ENCODE measurements around the gene ZBTB43. TPM values are rescaled to one million over a fixed set of nuclear protein-coding genes. Genes with fewer than 3 reads are reported as not detected.
"Not testable (repeated sequence)": the region's sequence is repeated elsewhere in the genome, so short reads cannot be mapped to it uniquely, and the experiment has no call there.

Gene ZBTB43
- total and polyA plus RNA-seq, 4 donors: 4.6 to 64.3 (median 14.5) TPM

- 43 to 46% methylated on average over 2 of the region's 2 CpGs for WGBS, 2 donors
- Histone ChIP-seq H3K36me3 (ENCODE audit: control insufficient read depth in 4 of 4, insufficient read depth in 4 of 4, low read length in 4 of 4) (peaks cover 0 to 9% (median 6%) of the 10 kb centered on the region in 4 donors), H3K27me3 (ENCODE audit: control insufficient read depth in 3 of 3, insufficient read depth in 3 of 3, low read length in 2 of 3) (peaks cover 0 to 2% (median 0%) of the 10 kb centered on the region in 3 donors), H3K9me3 (ENCODE audit: control insufficient read depth in 4 of 4, insufficient read depth in 3 of 4, low read length in 3 of 4) (no peaks in the 10 kb centered on the region), H3K27ac (ENCODE audit: low read depth in 1 of 2, low read length in 1 of 2) (peak overlapping the region in 1 of 2 donors; percentile 78), H3K4me3 (no peak overlapping the region), H3K4me1 (ENCODE audit: control insufficient read depth in 5 of 5, insufficient read depth in 5 of 5, low read length in 5 of 5) (peaks cover 0 to 15% (median 5%) of the 10 kb centered on the region in 5 donors), H3K9ac (ENCODE audit: insufficient read depth in 1 of 2, low read length in 2 of 2) (peak overlapping the region in 1 of 2 donors; percentile 83)
- TF ChIP-seq CTCF (IDR thresholded peaks at IDR 0.05; ENCODE audit: control extremely low read depth, extremely low read depth): no peak
- ATAC-seq (ENCODE audit: insufficient read depth, low FRiP score): no peak
- no peak for DNase-seq
These were observed 1.5 kb downstream of the ZBTB43 start for GRCh38 chr9:126806336-126806735.

- peaks cover 3 to 15% (median 4%) of the 10 kb centered on the region in 5 donors for H3K4me1 ChIP-seq (ENCODE audit: control insufficient read depth in 5 of 5, insufficient read depth in 5 of 5, low read length in 5 of 5)
- DNase-seq (no peak), ATAC-seq (ENCODE audit: insufficient read depth, low FRiP score) (no peak)
- WGBS, 2 donors: 39% methylated on average over 3 of the region's 3 CpGs
- no peak overlapping the region for H3K4me3 ChIP-seq
- H3K9me3 ChIP-seq (ENCODE audit: control insufficient read depth in 4 of 4, insufficient read depth in 3 of 4, low read length in 3 of 4): no peaks in the 10 kb centered on the region
- peaks cover 0 to 21% (median 15%) of the 10 kb centered on the region in 4 donors for H3K36me3 ChIP-seq (ENCODE audit: control insufficient read depth in 4 of 4, insufficient read depth in 4 of 4, low read length in 4 of 4)
- no peak overlapping the region for H3K9ac ChIP-seq (ENCODE audit: insufficient read depth in 1 of 2, low read length in 2 of 2)
- H3K27me3 ChIP-seq (ENCODE audit: control insufficient read depth in 3 of 3, insufficient read depth in 3 of 3, low read length in 2 of 3): no peaks in the 10 kb centered on the region
- no peak overlapping the region for H3K27ac ChIP-seq (ENCODE audit: low read depth in 1 of 2, low read length in 1 of 2)
- TF ChIP-seq CTCF (IDR thresholded peaks at IDR 0.05; ENCODE audit: control extremely low read depth, extremely low read depth): no peak
These were observed 4.2 kb downstream of the ZBTB43 start for GRCh38 chr9:126809068-126809467.

GRCh38 chr9:126810221-126810620 lies 5.4 kb downstream of the ZBTB43 start:
- H3K9me3 ChIP-seq (ENCODE audit: control insufficient read depth in 4 of 4, insufficient read depth in 3 of 4, low read length in 3 of 4); ATAC-seq (ENCODE audit: insufficient read depth, low FRiP score); H3K9ac ChIP-seq (ENCODE audit: insufficient read depth in 1 of 2, low read length in 2 of 2); H3K4me3 ChIP-seq; DNase-seq; H3K27me3 ChIP-seq (ENCODE audit: control insufficient read depth in 3 of 3, insufficient read depth in 3 of 3, low read length in 2 of 3); H3K27ac ChIP-seq (ENCODE audit: low read depth in 1 of 2, low read length in 1 of 2): not testable (repeated sequence)
- Histone ChIP-seq H3K36me3 (ENCODE audit: control insufficient read depth in 4 of 4, insufficient read depth in 4 of 4, low read length in 4 of 4) (peaks cover 4 to 24% (median 13%) of the 10 kb centered on the region in 4 donors), H3K4me1 (ENCODE audit: control insufficient read depth in 5 of 5, insufficient read depth in 5 of 5, low read length in 5 of 5) (peaks cover 3 to 15% (median 4%) of the 10 kb centered on the region in 5 donors)
- 97 to 99% methylated on average over 12 of the region's 12 CpGs for WGBS, 2 donors

GRCh38 chr9:126813072-126813471 lies 8.2 kb downstream of the ZBTB43 start:
- no peak for DNase-seq
- Histone ChIP-seq H3K27ac (ENCODE audit: low read depth in 1 of 2, low read length in 1 of 2) (no peak overlapping the region), H3K9me3 (ENCODE audit: control insufficient read depth in 4 of 4, insufficient read depth in 3 of 4, low read length in 3 of 4) (peaks cover 0 to 3% (median 0%) of the 10 kb centered on the region in 4 donors), H3K9ac (ENCODE audit: insufficient read depth in 1 of 2, low read length in 2 of 2) (no peak overlapping the region), H3K4me3 (no peak overlapping the region), H3K27me3 (ENCODE audit: control insufficient read depth in 3 of 3, insufficient read depth in 3 of 3, low read length in 2 of 3) (no peaks in the 10 kb centered on the region), H3K36me3 (ENCODE audit: control insufficient read depth in 4 of 4, insufficient read depth in 4 of 4, low read length in 4 of 4) (peaks cover 11 to 30% (median 16%) of the 10 kb centered on the region in 4 donors), H3K4me1 (ENCODE audit: control insufficient read depth in 5 of 5, insufficient read depth in 5 of 5, low read length in 5 of 5) (peaks cover 0 to 11% (median 0%) of the 10 kb centered on the region in 5 donors)
- ATAC-seq (ENCODE audit: insufficient read depth, low FRiP score): no peak
- TF ChIP-seq CTCF (IDR thresholded peaks at IDR 0.05; ENCODE audit: control extremely low read depth, extremely low read depth): no peak
- WGBS, 2 donors: 95 to 97% methylated on average over 11 of the region's 11 CpGs
